Bone marrow (tissue), 2 donors: Measurements from ENCODE around the gene PROSER2.
"Not testable (repeated sequence)": the region's sequence is repeated elsewhere in the genome, so short reads cannot be mapped to it uniquely, and the experiment has no call there.

ENCODE experiments used
- DNase-seq, 2 donors: peaks; one replicate each; lab custom pipeline; 2025; lab: John Stamatoyannopoulos, UW

PROSER2 gene

GRCh38 chr10:11886138-11886474 is 63.0 kb downstream of the PROSER2 start:
- DNase-seq: no peak

GRCh38 chr10:11886851-11887250 is 63.7 kb downstream of the PROSER2 start:
- no peak for DNase-seq

- DNase-seq: no peak
Observed at GRCh38 chr10:11887381-11888227, 64.4 kb downstream of the PROSER2 start.

GRCh38 chr10:11889263-11889662 is 66.1 kb downstream of the PROSER2 start:
- not testable (repeated sequence) for DNase-seq

GRCh38 chr10:11891776-11892486 is 68.8 kb downstream of the PROSER2 start:
- DNase-seq: no peak

- no peak for DNase-seq
Observed at GRCh38 chr10:11893749-11894278, 70.7 kb downstream of the PROSER2 start.

- no peak for DNase-seq
Observed at GRCh38 chr10:11894381-11895107, 71.4 kb downstream of the PROSER2 start.

- DNase-seq: no peak
Observed at GRCh38 chr10:11895108-11895466, 71.9 kb downstream of the PROSER2 start.

- no peak for DNase-seq
Observed at GRCh38 chr10:11895598-11895997, 72.4 kb downstream of the PROSER2 start.

GRCh38 chr10:11896549-11897200 is 73.5 kb downstream of the PROSER2 start:
- DNase-seq: no peak

GRCh38 chr10:11898033-11898371 is 74.8 kb downstream of the PROSER2 start:
- no peak for DNase-seq

- no peak for DNase-seq
Observed at GRCh38 chr10:11898372-11899066, 75.4 kb downstream of the PROSER2 start.

GRCh38 chr10:11899067-11899876 is 76.1 kb downstream of the PROSER2 start:
- DNase-seq: no peak

- no peak for DNase-seq
Observed at GRCh38 chr10:11901036-11901301, 77.8 kb downstream of the PROSER2 start.

- DNase-seq: no peak
Observed at GRCh38 chr10:11901454-11901832, 78.3 kb downstream of the PROSER2 start.

- DNase-seq: no peak
Observed at GRCh38 chr10:11901833-11902475, 78.8 kb downstream of the PROSER2 start.

- no peak for DNase-seq
Observed at GRCh38 chr10:11902646-11903045, 79.5 kb downstream of the PROSER2 start.

- DNase-seq: no peak
Observed at GRCh38 chr10:11906714-11907113, 83.6 kb downstream of the PROSER2 start.

- no peak for DNase-seq
Observed at GRCh38 chr10:11907914-11908313, 84.8 kb downstream of the PROSER2 start.

- DNase-seq: no peak
Observed at GRCh38 chr10:11908536-11908935, 85.4 kb downstream of the PROSER2 start.

- DNase-seq: no peak
Observed at GRCh38 chr10:11908991-11909390, 85.8 kb downstream of the PROSER2 start.
